ENCODE results near the gene SMCO2.

The SMCO2 gene

DNA sequence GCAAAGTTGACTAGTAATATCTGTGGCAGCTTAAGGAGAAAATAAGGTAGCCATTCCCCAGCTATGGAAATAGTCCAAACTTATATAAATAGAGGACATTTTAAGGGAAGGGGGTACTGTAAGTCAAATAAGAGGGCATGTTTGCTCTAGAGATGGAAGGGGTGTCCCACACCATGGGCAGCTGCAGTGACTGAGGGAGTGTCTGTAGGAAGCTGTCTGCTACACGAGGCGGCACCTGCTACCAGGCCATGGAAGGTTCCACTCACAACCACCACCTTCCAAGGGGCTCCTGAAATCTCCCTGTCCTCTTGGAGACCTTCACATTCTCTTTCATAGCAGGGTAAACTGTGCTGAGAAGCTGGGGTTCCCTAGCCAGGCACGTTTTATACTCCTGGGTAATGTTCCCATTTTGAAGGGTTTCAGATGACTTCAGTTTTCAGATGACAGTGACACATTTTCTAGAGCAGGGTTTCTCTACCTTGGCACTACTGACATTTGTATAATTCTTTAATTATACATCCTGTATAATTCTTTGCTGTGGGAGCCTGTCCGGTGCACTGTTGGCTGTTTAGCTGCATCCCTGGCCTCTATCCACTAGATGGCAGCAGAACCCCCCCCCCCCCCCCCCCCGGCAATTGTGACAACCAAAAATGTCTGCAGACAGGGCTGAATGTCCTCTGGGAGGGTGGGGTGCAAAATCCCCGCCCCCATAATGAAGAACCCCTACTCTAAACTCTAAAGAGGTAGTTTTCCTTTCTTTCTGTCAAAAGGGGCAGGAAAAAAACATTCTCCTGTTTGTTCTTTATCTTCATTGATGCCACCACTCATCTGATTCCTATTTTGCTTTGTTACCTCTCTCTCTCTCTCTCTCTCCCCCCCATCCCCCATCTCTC is 11.6 kb upstream of the SMCO2 start:
- no peak for TF ChIP-seq EZH2phosphoT487 (IDR thresholded peaks at IDR 0.05; ENCODE audit: borderline replicate concordance, low read length)
- TF ChIP-seq, protein P1, sequence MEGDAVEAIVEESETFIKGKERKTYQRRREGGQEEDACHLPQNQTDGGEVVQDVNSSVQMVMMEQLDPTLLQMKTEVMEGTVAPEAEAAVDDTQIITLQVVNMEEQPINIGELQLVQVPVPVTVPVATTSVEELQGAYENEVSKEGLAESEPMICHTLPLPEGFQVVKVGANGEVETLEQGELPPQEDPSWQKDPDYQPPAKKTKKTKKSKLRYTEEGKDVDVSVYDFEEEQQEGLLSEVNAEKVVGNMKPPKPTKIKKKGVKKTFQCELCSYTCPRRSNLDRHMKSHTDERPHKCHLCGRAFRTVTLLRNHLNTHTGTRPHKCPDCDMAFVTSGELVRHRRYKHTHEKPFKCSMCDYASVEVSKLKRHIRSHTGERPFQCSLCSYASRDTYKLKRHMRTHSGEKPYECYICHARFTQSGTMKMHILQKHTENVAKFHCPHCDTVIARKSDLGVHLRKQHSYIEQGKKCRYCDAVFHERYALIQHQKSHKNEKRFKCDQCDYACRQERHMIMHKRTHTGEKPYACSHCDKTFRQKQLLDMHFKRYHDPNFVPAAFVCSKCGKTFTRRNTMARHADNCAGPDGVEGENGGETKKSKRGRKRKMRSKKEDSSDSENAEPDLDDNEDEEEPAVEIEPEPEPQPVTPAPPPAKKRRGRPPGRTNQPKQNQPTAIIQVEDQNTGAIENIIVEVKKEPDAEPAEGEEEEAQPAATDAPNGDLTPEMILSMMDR (IDR thresholded peaks at IDR 0.05; ENCODE audit: low read depth, low read length, poor library complexity, severe bottlenecking), result peak; percentile 67
- no peak overlapping the region for H3K4me3 ChIP-seq (ENCODE audit: low read length)
- H3K9me2 ChIP-seq (replicated peaks; ENCODE audit: control insufficient read depth, low read length), result no peaks in the 10 kb centered on the region
- no peaks in the 10 kb centered on the region for H3F3A ChIP-seq (ENCODE audit: control insufficient read depth, insufficient read depth)
- no peak overlapping the region for H3K27ac ChIP-seq (ENCODE audit: low read depth, low read length)
- H3K4me1 ChIP-seq (ENCODE audit: control insufficient read depth, low read length), result peaks cover 17% of the 10 kb centered on the region
- H3K79me2 ChIP-seq (ENCODE audit: control insufficient read depth, low read length), result no peaks in the 10 kb centered on the region
- no peaks in the 10 kb centered on the region for H4K20me1 ChIP-seq (ENCODE audit: control insufficient read depth, insufficient read depth, low read depth, low read length)
- H3K4me2 ChIP-seq (ENCODE audit: low read length), result no peak overlapping the region
- H3K36me3 ChIP-seq (ENCODE audit: control insufficient read depth, low read length), result no peaks in the 10 kb centered on the region
- no peaks in the 10 kb centered on the region for H3K27me3 ChIP-seq (ENCODE audit: control insufficient read depth, low read length)
- no peaks in the 10 kb centered on the region for H3K9me3 ChIP-seq (ENCODE audit: control insufficient read depth, insufficient read depth, low read length)

GRCh38 chr12:27436029-27436428 is 10.5 kb upstream of the SMCO2 start:
- no peak overlapping the region for H3K27ac ChIP-seq (ENCODE audit: low read depth, low read length)
- no peaks in the 10 kb centered on the region for H4K20me1 ChIP-seq (ENCODE audit: control insufficient read depth, insufficient read depth, low read depth, low read length)
- TF ChIP-seq, protein P1 (IDR thresholded peaks at IDR 0.05; ENCODE audit: low read depth, low read length, poor library complexity, severe bottlenecking), result no peak
- no peak for TF ChIP-seq EZH2phosphoT487 (IDR thresholded peaks at IDR 0.05; ENCODE audit: borderline replicate concordance, low read length)
- H3K36me3 ChIP-seq (ENCODE audit: control insufficient read depth, low read length), result no peaks in the 10 kb centered on the region
- H3K4me3 ChIP-seq (ENCODE audit: low read length), result no peak overlapping the region
- peaks cover 17% of the 10 kb centered on the region for H3K4me1 ChIP-seq (ENCODE audit: control insufficient read depth, low read length)
- H3F3A ChIP-seq (ENCODE audit: control insufficient read depth, insufficient read depth), result no peaks in the 10 kb centered on the region
- no peaks in the 10 kb centered on the region for H3K9me3 ChIP-seq (ENCODE audit: control insufficient read depth, insufficient read depth, low read length)
- H3K9me2 ChIP-seq (replicated peaks; ENCODE audit: control insufficient read depth, low read length), result no peaks in the 10 kb centered on the region
- H3K27me3 ChIP-seq (ENCODE audit: control insufficient read depth, low read length), result no peaks in the 10 kb centered on the region
- no peak overlapping the region for H3K4me2 ChIP-seq (ENCODE audit: low read length)
- no peaks in the 10 kb centered on the region for H3K79me2 ChIP-seq (ENCODE audit: control insufficient read depth, low read length)

DNA sequence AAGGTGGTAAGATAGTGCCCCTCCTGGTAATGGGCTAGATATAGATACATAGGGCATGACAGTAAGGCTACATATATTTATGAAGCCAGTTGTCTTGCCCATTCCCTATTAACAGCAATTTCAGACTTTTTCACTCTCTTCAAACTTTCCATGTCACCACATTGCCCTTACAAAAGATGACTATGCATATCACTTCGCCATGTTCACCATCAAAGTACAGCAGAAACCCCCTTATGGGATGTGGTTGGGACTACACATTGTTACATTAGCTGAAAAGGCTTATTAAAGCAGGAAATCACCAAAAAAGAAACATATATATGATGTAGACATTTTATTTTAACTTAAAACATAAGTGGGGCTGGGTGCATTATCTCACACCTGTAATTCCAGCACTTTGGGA is 9.8 kb upstream of the SMCO2 start:
- Histone ChIP-seq H4K20me1 (ENCODE audit: control insufficient read depth, insufficient read depth, low read depth, low read length) (no peaks in the 10 kb centered on the region), H3K36me3 (ENCODE audit: control insufficient read depth, low read length) (no peaks in the 10 kb centered on the region), H3K27me3 (ENCODE audit: control insufficient read depth, low read length) (no peaks in the 10 kb centered on the region), H3F3A (ENCODE audit: control insufficient read depth, insufficient read depth) (no peaks in the 10 kb centered on the region), H3K4me2 (ENCODE audit: low read length) (no peak overlapping the region), H3K9me2 (replicated peaks; ENCODE audit: control insufficient read depth, low read length) (no peaks in the 10 kb centered on the region), H3K4me1 (ENCODE audit: control insufficient read depth, low read length) (peaks cover 17% of the 10 kb centered on the region), H3K79me2 (ENCODE audit: control insufficient read depth, low read length) (no peaks in the 10 kb centered on the region), H3K9me3 (ENCODE audit: control insufficient read depth, insufficient read depth, low read length) (no peaks in the 10 kb centered on the region), H3K4me3 (ENCODE audit: low read length) (no peak overlapping the region), H3K27ac (ENCODE audit: low read depth, low read length) (no peak overlapping the region)
- TF ChIP-seq EZH2phosphoT487 (IDR thresholded peaks at IDR 0.05; ENCODE audit: borderline replicate concordance, low read length), result no peak
- TF ChIP-seq, protein P1 (IDR thresholded peaks at IDR 0.05; ENCODE audit: low read depth, low read length, poor library complexity, severe bottlenecking), result no peak
